Stomach (tissue), 4 donors: ENCODE results near the gene GALNS.

Experiments
- CTCF ChIP-seq, 7 experiments: fragments of 450-650 bp in 4 of 7; fragments of 200-600 bp in 3 of 7; sonication (generic) in 3 of 7; IDR thresholded peaks; one replicate each; pipeline ENCODE4 v1.5.1; 2016 to 2019; ENCODE audit warnings: antibody characterized with exemption in 7 of 7, control low read depth in 2 of 7, mild to moderate bottlenecking in 1 of 7
- EP300 ChIP-seq: sonication (generic); formaldehyde crosslinking; IDR thresholded peaks from one replicate; pipeline ENCODE4 v1.6.1; 2017; ENCODE audit warnings: antibody characterized with exemption
- POLR2AphosphoS5 ChIP-seq, 3 donors: sonication (generic); formaldehyde crosslinking; IDR thresholded peaks; one replicate each; pipeline ENCODE4 v1.6.1; 2016; ENCODE audit warnings: antibody characterized with exemption in 3 of 3

- TF ChIP-seq CTCF (IDR thresholded peaks at IDR 0.05) (no peak), EP300 (no peak), POLR2AphosphoS5 (IDR thresholded peaks at IDR 0.05) (no peak)
Observed at GRCh38 chr16:88903267-88903666, 46.5 kb upstream of the GALNS start.
